Panc1 (cell line): ENCODE measurements around the gene IREB2.

ENCODE experiments used
- CTCF ChIP-seq: fragments of 450-650 bp; IDR thresholded peaks from 2 replicates; pipeline ENCODE4 v1.5.1; 2017; ENCODE audit warnings: mild to moderate bottlenecking
- REST ChIP-seq, 2 experiments: IDR thresholded peaks; 2 replicates each; pipeline ENCODE4 v1.6.1; 2011 to 2012; ENCODE audit warnings: low read depth in 2 of 2, control low read depth in 1 of 2, low read length in 1 of 2, mild to moderate bottlenecking in 1 of 2, moderate library complexity in 1 of 2; ENCODE audit not compliant: insufficient read depth in 1 of 2
- SIN3A ChIP-seq: IDR thresholded peaks from 2 replicates; pipeline ENCODE4 v1.6.1; 2012; ENCODE audit warnings: low read depth, mild to moderate bottlenecking, low read length, moderate library complexity, borderline replicate concordance; ENCODE audit not compliant: insufficient read depth

- no peak for TF ChIP-seq SIN3A
- TF ChIP-seq REST (IDR thresholded peaks at IDR 0.05; ENCODE audit: insufficient read depth in 1 of 2, low read depth in 2 of 2, low read length in 1 of 2) = no peak
- TF ChIP-seq CTCF = no peak
Observed at GRCh38 chr15:78448441-78449219, 10.6 kb downstream of the IREB2 start.
